ENCODE data around the gene KCNJ15. TPM values are rescaled to one million over a fixed set of nuclear protein-coding genes. Genes with fewer than 3 reads are reported as not detected.
"Not testable (repeated sequence)": the region's sequence is repeated elsewhere in the genome, so short reads cannot be mapped to it uniquely, and the experiment has no call there.

The KCNJ15 gene
- total RNA-seq, 2 experiments from 2014 or later, result 0.12 to 0.14 TPM

GRCh38 chr21:38244885-38245869 is 11.6 kb upstream of the KCNJ15 start:
- POLR2A ChIA-PET, result interaction anchor here (0.6 to 0.7 kb wide), 3 partner anchors 49 to 367 kb away, joined by 3 to 9 read pairs (median 4); no protein-coding TSS in a partner anchor
- H3K9me3 Mint-ChIP-seq (ENCODE audit: low read depth), result no peaks in the 10 kb centered on the region
- H3K27me3 Mint-ChIP-seq, result peaks cover 15% of the 10 kb centered on the region
- CTCF ChIA-PET, result interaction anchor here (0.6 to 2.5 kb wide), 6 partner anchors 10 to 572 kb away, joined by 3 to 10 read pairs (median 6); no protein-coding TSS in a partner anchor
- peak; percentile 84 for DNase-seq
- peak overlapping the region; percentile 48 for H3K4me3 Mint-ChIP-seq
- peak; percentile 94 for ATAC-seq
- H3K27ac Mint-ChIP-seq, result peak overlapping the region; percentile 86
- H3K4me1 Mint-ChIP-seq, result peaks cover 38% of the 10 kb centered on the region
- no peaks in the 10 kb centered on the region for H3K36me3 Mint-ChIP-seq (ENCODE audit: low read depth)
- intact Hi-C loops (cut with DNase I, micrococcal nuclease), result loop anchor here (1.0 to 5.0 kb wide), 6 partner anchors 23 to 681 kb away; no protein-coding TSS in a partner anchor

- peaks cover 38% of the 10 kb centered on the region for H3K4me1 Mint-ChIP-seq
- H3K27ac Mint-ChIP-seq, result no peak overlapping the region
- no peaks in the 10 kb centered on the region for H3K36me3 Mint-ChIP-seq (ENCODE audit: low read depth)
- H3K4me3 Mint-ChIP-seq, result no peak overlapping the region
- CTCF ChIA-PET, result interaction anchor here (0.7 to 2.5 kb wide), 2 partner anchors 11 to 105 kb away, joined by 3 to 10 read pairs; no protein-coding TSS in a partner anchor
- POLR2A ChIA-PET, result interaction anchor here (0.6 kb wide), 1 partner anchor 60 kb away, joined by 5 read pairs; no protein-coding TSS in a partner anchor
- intact Hi-C loops (cut with DNase I, micrococcal nuclease), result loop anchor here in 1 of 2 experiments (5.0 kb wide), 1 partner anchor 56 kb away; no protein-coding TSS in a partner anchor
- no peak for ATAC-seq
- DNase-seq, result no peak
- H3K9me3 Mint-ChIP-seq (ENCODE audit: low read depth), result no peaks in the 10 kb centered on the region
- peaks cover 15% of the 10 kb centered on the region for H3K27me3 Mint-ChIP-seq
These were observed 10.3 kb upstream of the KCNJ15 start for GRCh38 chr21:38246511-38246910.

GRCh38 chr21:38247054-38247453 is 9.7 kb upstream of the KCNJ15 start:
- DNase-seq; H3K4me3 Mint-ChIP-seq; H3K9me3 Mint-ChIP-seq (ENCODE audit: low read depth); H3K36me3 Mint-ChIP-seq (ENCODE audit: low read depth); CTCF ChIA-PET; ATAC-seq; H3K27ac Mint-ChIP-seq; POLR2A ChIA-PET: not testable (repeated sequence)
- intact Hi-C loops (cut with DNase I, micrococcal nuclease), result loop anchor here in 1 of 2 experiments (5.0 kb wide), 1 partner anchor 55 kb away; no protein-coding TSS in a partner anchor
- peaks cover 38% of the 10 kb centered on the region for H3K4me1 Mint-ChIP-seq
- peaks cover 13% of the 10 kb centered on the region for H3K27me3 Mint-ChIP-seq

- POLR2A ChIA-PET, result no interaction called here
These were observed 8.9 kb upstream of the KCNJ15 start for GRCh38 chr21:38247738-38248510.

GRCh38 chr21:38249256-38249655 is 7.5 kb upstream of the KCNJ15 start:
- H3K27ac Mint-ChIP-seq, result no peak overlapping the region
- H3K36me3 Mint-ChIP-seq (ENCODE audit: low read depth), result no peaks in the 10 kb centered on the region
- no peak overlapping the region for H3K4me3 Mint-ChIP-seq
- H3K9me3 Mint-ChIP-seq (ENCODE audit: low read depth), result no peaks in the 10 kb centered on the region
- peak; percentile 41 for ATAC-seq
- intact Hi-C loops (cut with DNase I, micrococcal nuclease), result loop anchor here (1.0 to 5.0 kb wide), 3 partner anchors 20 to 53 kb away; no protein-coding TSS in a partner anchor
- POLR2A ChIA-PET, result no interaction called here
- peak; percentile 23 for DNase-seq
- H3K4me1 Mint-ChIP-seq, result peaks cover 26% of the 10 kb centered on the region
- CTCF ChIA-PET, result interaction anchor here (0.9 to 1.0 kb wide), 3 partner anchors 10 to 103 kb away, joined by 3 to 4 read pairs (median 3); no protein-coding TSS in a partner anchor
- H3K27me3 Mint-ChIP-seq, result peaks cover 15% of the 10 kb centered on the region

More at GRCh38 chr21:38247738-38248510, 8.9 kb upstream of the KCNJ15 start:
- no peak overlapping the region for H3K4me3 Mint-ChIP-seq
- no peak for ATAC-seq
- intact Hi-C loops (cut with DNase I, micrococcal nuclease), result loop anchor here in 1 of 2 experiments (2.0 to 5.0 kb wide), 2 partner anchors 21 to 54 kb away; no protein-coding TSS in a partner anchor
- DNase-seq, result no peak
- no peak overlapping the region for H3K27ac Mint-ChIP-seq
- no peaks in the 10 kb centered on the region for H3K36me3 Mint-ChIP-seq (ENCODE audit: low read depth)
- H3K4me1 Mint-ChIP-seq, result peaks cover 38% of the 10 kb centered on the region
- H3K27me3 Mint-ChIP-seq, result peaks cover 13% of the 10 kb centered on the region
- CTCF ChIA-PET, result interaction anchor here (1.2 kb wide), 1 partner anchor 31 kb away, joined by 3 read pairs; no protein-coding TSS in a partner anchor
- no peaks in the 10 kb centered on the region for H3K9me3 Mint-ChIP-seq (ENCODE audit: low read depth)

GRCh38 chr21:38249696-38250278 is 7.0 kb upstream of the KCNJ15 start:
- H3K4me3 Mint-ChIP-seq, result no peak overlapping the region
- ATAC-seq (no peak), DNase-seq (no peak)
- H3K27me3 Mint-ChIP-seq, result peaks cover 15% of the 10 kb centered on the region
- POLR2A ChIA-PET, result no interaction called here
- peaks cover 21% of the 10 kb centered on the region for H3K4me1 Mint-ChIP-seq
- CTCF ChIA-PET, result interaction anchor here (0.9 to 1.4 kb wide), 4 partner anchors 10 to 102 kb away, joined by 3 to 4 read pairs (median 3); no protein-coding TSS in a partner anchor
- no peaks in the 10 kb centered on the region for H3K9me3 Mint-ChIP-seq (ENCODE audit: low read depth)
- no peak overlapping the region for H3K27ac Mint-ChIP-seq
- no peaks in the 10 kb centered on the region for H3K36me3 Mint-ChIP-seq (ENCODE audit: low read depth)
- intact Hi-C loops (cut with DNase I, micrococcal nuclease), result loop anchor here (1.0 to 5.0 kb wide), 3 partner anchors 19 to 53 kb away; no protein-coding TSS in a partner anchor

- H3K36me3 Mint-ChIP-seq (ENCODE audit: low read depth), result no peaks in the 10 kb centered on the region
- DNase-seq (no peak), ATAC-seq (no peak)
- POLR2A ChIA-PET, result no interaction called here
- H3K27me3 Mint-ChIP-seq, result peaks cover 15% of the 10 kb centered on the region
- H3K4me3 Mint-ChIP-seq, result no peak overlapping the region
- H3K9me3 Mint-ChIP-seq (ENCODE audit: low read depth), result no peaks in the 10 kb centered on the region
- no peak overlapping the region for H3K27ac Mint-ChIP-seq
- peaks cover 11% of the 10 kb centered on the region for H3K4me1 Mint-ChIP-seq
- CTCF ChIA-PET, result interaction anchor here (1.4 kb wide), 1 partner anchor 16 kb away, joined by 3 read pairs; no protein-coding TSS in a partner anchor
- intact Hi-C loops (cut with DNase I, micrococcal nuclease), result no loop called here
These were observed 5.8 kb upstream of the KCNJ15 start for GRCh38 chr21:38250991-38251418.

- intact Hi-C loops (cut with DNase I, micrococcal nuclease), result no loop called here
- CTCF ChIA-PET, result interaction anchor here (0.9 to 2.2 kb wide), 3 partner anchors 23 to 100 kb away, joined by 4 to 5 read pairs (median 4); no protein-coding TSS in a partner anchor
- no peaks in the 10 kb centered on the region for H3K36me3 Mint-ChIP-seq (ENCODE audit: low read depth)
- no peak overlapping the region for H3K27ac Mint-ChIP-seq
- H3K9me3 Mint-ChIP-seq (ENCODE audit: low read depth), result no peaks in the 10 kb centered on the region
- H3K27me3 Mint-ChIP-seq, result peaks cover 18% of the 10 kb centered on the region
- POLR2A ChIA-PET, result interaction anchor here (0.8 kb wide), 1 partner anchor 506 kb away, joined by 3 read pairs; no protein-coding TSS in a partner anchor
- ATAC-seq (no peak), DNase-seq (no peak)
- H3K4me3 Mint-ChIP-seq, result no peak overlapping the region
- no peaks in the 10 kb centered on the region for H3K4me1 Mint-ChIP-seq
These were observed 1.8 kb upstream of the KCNJ15 start for GRCh38 chr21:38254970-38255369.

GRCh38 chr21:38255571-38256117 is 1.1 kb upstream of the KCNJ15 start:
- POLR2A ChIA-PET, result interaction anchor here (0.8 kb wide), 1 partner anchor 506 kb away, joined by 3 read pairs; no protein-coding TSS in a partner anchor
- H3K27me3 Mint-ChIP-seq, result peaks cover 18% of the 10 kb centered on the region

GRCh38 chr21:38257667-38258066 is 876 bp downstream of the KCNJ15 start:
- ChIA-PET CTCF (no interaction called here), POLR2A (no interaction called here)
- no peak for DNase-seq
- H3K4me1 Mint-ChIP-seq, result no peaks in the 10 kb centered on the region
- H3K9me3 Mint-ChIP-seq (ENCODE audit: low read depth), result no peaks in the 10 kb centered on the region
- no peak for ATAC-seq
- H3K27ac Mint-ChIP-seq, result no peak overlapping the region
- H3K27me3 Mint-ChIP-seq, result peaks cover 18% of the 10 kb centered on the region
- intact Hi-C loops (cut with DNase I, micrococcal nuclease), result no loop called here
- no peak overlapping the region for H3K4me3 Mint-ChIP-seq
- no peaks in the 10 kb centered on the region for H3K36me3 Mint-ChIP-seq (ENCODE audit: low read depth)

More at GRCh38 chr21:38255571-38256117, 1.1 kb upstream of the KCNJ15 start:
- no peak overlapping the region for H3K27ac Mint-ChIP-seq
- CTCF ChIA-PET, result interaction anchor here (0.7 to 2.2 kb wide), 4 partner anchors 22 to 99 kb away, joined by 3 to 5 read pairs (median 4); no protein-coding TSS in a partner anchor
- intact Hi-C loops (cut with DNase I, micrococcal nuclease), result no loop called here
- ATAC-seq (no peak), DNase-seq (no peak)
- no peak overlapping the region for H3K4me3 Mint-ChIP-seq
- no peaks in the 10 kb centered on the region for H3K4me1 Mint-ChIP-seq
- H3K9me3 Mint-ChIP-seq (ENCODE audit: low read depth), result no peaks in the 10 kb centered on the region
- no peaks in the 10 kb centered on the region for H3K36me3 Mint-ChIP-seq (ENCODE audit: low read depth)

Measured in activated CD4-positive, alpha-beta T cell treated with anti-CD3 and anti-CD28 coated beads for 36 hours (primary cell).